Smooth muscle cell of the umbilical artery (primary cell): ENCODE data around the gene OR1E2. TPM values are rescaled to one million over a fixed set of nuclear protein-coding genes. Genes with fewer than 3 reads are reported as not detected.

Experiments used
- total RNA-seq: library from RNA; depleted of rRNA; stranded (reverse); fragments of >200 nt; gene quantifications from 2 replicates; pipeline ENCODE4 v1.2.3, GENCODE V29; 2014

The OR1E2 gene, protein sequence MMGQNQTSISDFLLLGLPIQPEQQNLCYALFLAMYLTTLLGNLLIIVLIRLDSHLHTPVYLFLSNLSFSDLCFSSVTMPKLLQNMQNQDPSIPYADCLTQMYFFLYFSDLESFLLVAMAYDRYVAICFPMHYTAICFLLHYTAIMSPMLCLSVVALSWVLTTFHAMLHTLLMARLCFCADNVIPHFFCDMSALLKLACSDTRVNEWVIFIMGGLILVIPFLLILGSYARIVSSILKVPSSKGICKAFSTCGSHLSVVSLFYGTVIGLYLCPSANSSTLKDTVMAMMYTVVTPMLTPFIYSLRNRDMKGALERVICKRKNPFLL
- not detected in 2 replicates for total RNA-seq

DNA sequence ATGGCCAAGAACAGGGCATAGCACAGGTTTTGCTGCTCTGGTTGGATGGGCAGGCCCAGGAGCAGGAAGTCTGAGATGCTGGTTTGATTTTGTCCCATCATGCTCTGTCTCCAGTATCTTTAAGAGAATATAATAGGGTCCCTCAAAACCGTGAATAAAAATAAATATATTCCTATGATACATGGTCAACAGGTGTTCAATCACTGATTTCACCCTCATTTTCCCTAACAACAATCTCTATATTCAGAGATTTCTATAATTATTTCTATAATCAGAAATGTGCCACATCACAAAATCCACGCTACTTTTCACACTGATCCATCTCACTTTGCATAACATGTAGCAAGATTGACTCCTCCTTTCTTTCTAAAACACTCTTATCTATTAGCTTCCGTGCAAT, at the start of gene OR1E2:
Gene OR1E2, minus strand, starts transcription at position 101 of the 400 bp plus-strand sequence. Its CDS starts 0 bp downstream, at position 101.

DNA sequence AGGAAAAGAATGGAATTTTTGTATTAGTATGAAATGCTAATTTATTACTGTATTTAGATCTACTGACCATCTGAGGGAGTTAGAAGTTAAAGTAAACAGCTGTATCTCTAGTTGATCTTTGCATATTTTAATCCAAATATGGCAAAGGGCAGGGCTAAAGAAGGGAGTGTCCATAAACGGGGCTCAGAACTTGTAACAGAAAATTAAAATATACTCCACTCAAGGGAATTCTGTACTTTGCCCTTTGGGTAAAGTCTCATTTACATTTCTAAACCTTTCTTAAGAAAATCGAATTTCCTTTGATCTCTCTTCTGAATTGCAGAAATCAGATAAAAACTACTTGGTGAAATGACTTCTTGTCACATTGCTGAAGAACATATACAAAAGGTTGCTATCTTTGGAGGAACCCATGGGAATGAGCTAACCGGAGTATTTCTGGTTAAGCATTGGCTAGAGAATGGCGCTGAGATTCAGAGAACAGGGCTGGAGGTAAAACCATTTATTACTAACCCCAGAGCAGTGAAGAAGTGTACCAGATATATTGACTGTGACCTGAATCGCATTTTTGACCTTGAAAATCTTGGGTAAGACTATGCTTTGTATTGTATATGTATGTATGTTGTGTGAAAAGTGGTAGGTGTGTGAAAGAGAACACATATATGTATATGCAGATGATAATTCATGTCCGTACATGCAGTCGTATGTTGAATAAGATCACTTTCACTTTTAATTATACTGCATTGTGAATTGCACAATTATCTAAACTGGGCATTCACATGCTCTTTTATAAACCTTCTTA, 42.4 kb upstream of the OR1E2 start, which contains the start of gene ASPA:
Gene ASPA, plus strand, starts transcription at position 186 of the 799 bp plus-strand sequence. Its CDS starts 163 bp downstream, at position 349.

DNA sequence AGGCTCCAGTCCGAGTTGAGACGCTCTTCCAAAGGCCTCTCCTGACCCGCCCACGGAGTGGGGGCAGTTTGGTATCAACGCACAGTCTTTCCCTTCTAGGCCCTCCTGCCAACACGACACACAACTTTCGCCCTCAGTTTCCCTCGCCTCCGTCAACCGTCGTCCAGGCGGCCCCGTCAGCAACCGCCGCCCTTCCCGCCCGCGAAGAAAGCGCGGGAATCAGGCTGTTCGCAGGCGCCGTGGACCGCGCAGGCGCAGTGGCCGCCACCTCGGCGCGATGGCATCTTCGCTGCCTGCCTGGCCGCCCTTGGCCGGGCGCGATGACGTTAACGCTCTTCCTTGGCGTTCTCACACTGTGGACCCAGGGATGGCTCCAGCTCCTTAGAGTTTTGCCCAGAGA, 38.0 kb upstream of the OR1E2 start, which contains the start of gene SPATA22:
Gene SPATA22, minus strand, starts transcription at position 221 of the 400 bp plus-strand sequence. CDS start 2,494 bp downstream, outside the sequence.

GRCh38 chr17:3411070-3411469, 22.6 kb downstream of the OR1E2 start, which contains the start of gene OR3A3:
OR3A3 (plus strand) TSS chr17:3411370.

GRCh38 chr17:3398310-3398709, 35.3 kb downstream of the OR1E2 start, which contains the start of gene OR1E1:
OR1E1 (minus strand) TSS chr17:3398410; CDS start chr17:3398410, 0 bp downstream.

DNA sequence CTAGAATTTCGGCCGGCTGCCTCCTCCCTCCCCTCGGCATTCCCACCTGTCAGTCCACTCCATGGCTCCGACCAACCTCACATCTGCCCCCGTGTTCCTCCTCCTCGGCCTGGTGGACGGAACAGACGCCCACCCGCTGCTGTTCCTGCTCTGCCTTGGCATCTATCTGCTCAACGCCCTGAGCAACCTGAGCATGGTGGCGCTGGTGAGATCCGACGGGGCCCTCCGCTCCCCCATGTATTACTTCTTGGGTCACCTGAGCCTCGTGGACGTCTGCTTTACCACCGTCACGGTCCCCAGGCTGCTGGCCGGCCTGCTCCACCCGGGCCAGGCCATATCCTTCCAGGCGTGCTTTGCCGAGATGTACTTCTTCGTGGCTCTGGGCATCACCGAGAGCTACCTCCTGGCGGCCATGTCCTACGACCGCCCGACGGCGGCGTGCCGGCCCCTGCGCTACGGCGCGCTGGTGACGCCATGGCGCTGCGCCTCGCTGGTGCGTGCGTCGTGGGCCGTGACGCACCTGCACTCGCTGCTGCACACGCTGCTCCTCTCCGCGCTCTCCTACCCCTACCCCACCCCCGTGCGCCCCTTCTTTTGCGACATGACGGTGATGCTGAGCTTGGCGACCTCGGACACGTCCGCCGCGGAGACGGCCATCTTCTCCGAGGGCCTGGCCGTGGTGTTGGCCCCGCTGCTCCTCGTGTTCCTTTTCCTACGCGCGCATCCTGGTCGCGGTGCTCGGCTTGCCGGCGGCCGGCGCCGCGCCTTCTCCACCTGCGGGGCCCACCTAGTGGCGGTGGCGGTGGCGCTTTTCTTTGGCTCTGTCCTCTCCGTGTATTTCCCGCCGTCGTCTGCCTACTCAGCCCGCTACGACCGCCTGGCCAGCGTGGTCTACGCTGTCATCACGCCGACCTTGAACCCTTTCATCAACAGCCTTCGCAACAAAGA, 47.5 kb downstream of the OR1E2 start, which contains the start of gene OR3A2:
Gene OR3A2, minus strand, starts transcription at position 440 of the 948 bp plus-strand sequence.

Other genes with a start within 250 kb of the OR1E2 start
- not detected in 2 replicates for gene OR1A2, start 236.3 kb downstream of the OR1E2 start, total RNA-seq
- not detected in 2 replicates for gene OR1A1, start 226.2 kb downstream of the OR1E2 start, total RNA-seq
- gene OR3A1, start 135.5 kb downstream of the OR1E2 start, total RNA-seq, result not detected in 2 replicates
- gene OR3A2, start 47.5 kb downstream of the OR1E2 start, total RNA-seq, result not detected in 2 replicates
- not detected in 2 replicates for gene OR1E1, start 35.4 kb downstream of the OR1E2 start, total RNA-seq
- gene OR3A3, start 22.5 kb downstream of the OR1E2 start, total RNA-seq, result not detected in 2 replicates
- not detected in 2 replicates for gene SPATA22, start 38.0 kb upstream of the OR1E2 start, total RNA-seq
- 0.05 and 0.30 TPM in 2 replicates for gene ASPA, start 42.2 kb upstream of the OR1E2 start, total RNA-seq
- 0.65 and 1.2 TPM in 2 replicates for gene TRPV3, start 124.0 kb upstream of the OR1E2 start, total RNA-seq
- gene TRPV1, start 175.6 kb upstream of the OR1E2 start, total RNA-seq, result 1.5 and 3.6 TPM in 2 replicates
- 11.3 and 11.4 TPM in 2 replicates for gene SHPK, start 202.4 kb upstream of the OR1E2 start, total RNA-seq
- gene CTNS, start 202.9 kb upstream of the OR1E2 start, total RNA-seq, result 14.5 and 19.0 TPM in 2 replicates
- gene TAX1BP3, start 234.7 kb upstream of the OR1E2 start, total RNA-seq, result 255 and 301 TPM in 2 replicates
- 13.9 and 16.3 TPM in 2 replicates for gene EMC6, start 235.0 kb upstream of the OR1E2 start, total RNA-seq